Endothelial cell of umbilical vein (primary cell): ENCODE data around the gene FAM53B. TPM values are rescaled to one million over a fixed set of nuclear protein-coding genes. Genes with fewer than 3 reads are reported as not detected.

Experiments used
- BruUV-seq: library from RNA; stranded (reverse); fragments of 400-500 nt; replicated peaks from 2 replicates; lab custom pipeline; 2021; lab: Mats Ljungman, UMichigan
- CTCF ChIA-PET: fragments of 300-600, 350-600 bp; sonication (Branson Sonifier 250); formaldehyde crosslinking; loops from one replicate; lab custom pipeline; 2021; ENCODE audit warnings: antibody characterized with exemption, inconsistent platforms; lab: Charles Lee
- POLR2A ChIA-PET: fragments of 300-600, 350-600 bp; sonication (Branson Sonifier 250); formaldehyde crosslinking; loops from one replicate; lab custom pipeline; 2021; ENCODE audit warnings: antibody characterized with exemption, inconsistent platforms; lab: Charles Lee
- DNase-seq: peaks from one replicate; pipeline ENCODE4 v3.0.0-alpha.2; 2011; ENCODE audit warnings: low read depth, low spot score
- FAIRE-seq: peaks from 2 replicates; lab custom pipeline; 2011; peaks lifted over from hg19 to GRCh38; lab: Jason Lieb, UNC
- H2AFZ ChIP-seq: 2 replicates; pipeline ENCODE4 v1.6.0; 2012; ENCODE audit warnings: low read depth, low read length, control low read depth, inconsistent platforms
- H3K27ac ChIP-seq: 2 replicates; pipeline ENCODE4 v1.5.1; 2011; ENCODE audit warnings: low read depth, mild to moderate bottlenecking, control low read depth, low read length, moderate library complexity; ENCODE audit not compliant: insufficient read depth
- H3K27me3 ChIP-seq, 2 experiments: 2 replicates each; pipeline versions ENCODE4 v1.6.0 to v1.6.1; 2011; ENCODE audit warnings: low read length in 2 of 2, mixed read lengths in 1 of 2; ENCODE audit not compliant: control insufficient read depth in 2 of 2, insufficient read depth in 2 of 2
- H3K36me3 ChIP-seq, 2 experiments: 2 replicates in 1 of 2; 3 replicates in 1 of 2; pipeline ENCODE4 v1.5.1; 2011; ENCODE audit warnings: low read length in 2 of 2, mild to moderate bottlenecking in 1 of 2, moderate library complexity in 1 of 2; ENCODE audit not compliant: control insufficient read depth in 2 of 2, insufficient read depth in 2 of 2; ENCODE audit errors: extremely low read depth in 1 of 2
- H3K4me1 ChIP-seq: 3 replicates; pipeline ENCODE4 v1.5.1; 2011; ENCODE audit warnings: mild to moderate bottlenecking, low read length; ENCODE audit not compliant: control insufficient read depth, insufficient read depth; ENCODE audit errors: extremely low read depth
- H3K4me2 ChIP-seq: 2 replicates; pipeline ENCODE4 v1.6.1; 2011; ENCODE audit warnings: low read length, control low read depth, mixed read lengths; ENCODE audit not compliant: insufficient read depth
- H3K4me3 ChIP-seq, 3 experiments: fragments of 200-600 bp in 1 of 3; sonication (generic), shearing (Covaris generic) in 1 of 3; replicated peaks in 1 of 3; 2 replicates each; pipeline ENCODE4 v1.5.1; 2011 to 2016; ENCODE audit warnings: control low read depth in 3 of 3, low read length in 3 of 3, mild to moderate bottlenecking in 2 of 3, inconsistent platforms in 1 of 3, low read depth in 1 of 3, moderate library complexity in 1 of 3; ENCODE audit not compliant: insufficient read depth in 1 of 3
- H3K79me2 ChIP-seq: 2 replicates; pipeline ENCODE4 v1.6.0; 2012; ENCODE audit warnings: low read length, inconsistent platforms; ENCODE audit not compliant: control insufficient read depth, insufficient read depth
- H3K9ac ChIP-seq: replicated peaks from 2 replicates; pipeline ENCODE3; 2011; ENCODE audit warnings: low read length, control low read depth; ENCODE audit not compliant: insufficient read depth; ENCODE audit errors: extremely low read depth
- H3K9me1 ChIP-seq: replicated peaks from 3 replicates; pipeline ENCODE4 v1.6.0; 2011; ENCODE audit warnings: mild to moderate bottlenecking, low read length; ENCODE audit not compliant: control insufficient read depth, insufficient read depth; ENCODE audit errors: extremely low read depth
- H3K9me3 ChIP-seq: replicated peaks from 2 replicates; pipeline ENCODE4 v1.5.1; 2012; ENCODE audit warnings: low read length, inconsistent platforms; ENCODE audit not compliant: control insufficient read depth, insufficient read depth
- H4K20me1 ChIP-seq: replicated peaks from 2 replicates; pipeline ENCODE3; 2011; ENCODE audit warnings: mild to moderate bottlenecking, low read length; ENCODE audit not compliant: control insufficient read depth, insufficient read depth; ENCODE audit errors: extremely low read depth
- EZH2 ChIP-seq: IDR thresholded peaks from 2 replicates; pipeline ENCODE4 v1.6.1; 2012; ENCODE audit warnings: borderline replicate concordance, low read depth, mild to moderate bottlenecking, moderate library complexity, low read length, inconsistent platforms; ENCODE audit not compliant: severe bottlenecking
- FOS ChIP-seq: IDR thresholded peaks from 2 replicates; pipeline ENCODE4 v1.6.1; 2011; ENCODE audit warnings: mild to moderate bottlenecking, low read length, moderate library complexity, borderline replicate concordance; ENCODE audit not compliant: insufficient read depth
- GATA2 ChIP-seq: IDR thresholded peaks from 2 replicates; pipeline ENCODE4 v1.7.0; 2011; ENCODE audit warnings: low read depth, mild to moderate bottlenecking, moderate library complexity, mixed read lengths, low read length; ENCODE audit not compliant: insufficient read length, insufficient read depth
- JUN ChIP-seq: IDR thresholded peaks from 2 replicates; pipeline ENCODE4 v1.6.1; 2011; ENCODE audit warnings: borderline replicate concordance, low read depth; ENCODE audit not compliant: insufficient read length, insufficient read depth
- MYC ChIP-seq: IDR thresholded peaks from one replicate; pipeline ENCODE4 v1.6.1; 2011; ENCODE audit warnings: mild to moderate bottlenecking, low read depth, low read length
- POLR2A ChIP-seq: IDR thresholded peaks from 2 replicates; pipeline ENCODE4 v1.6.1; 2012; ENCODE audit warnings: low read depth, mild to moderate bottlenecking, control low read depth, low read length
- POLR2AphosphoS5 ChIP-seq: IDR thresholded peaks from 2 replicates; pipeline ENCODE4 v1.6.1; 2012; ENCODE audit warnings: low read depth, mild to moderate bottlenecking, control low read depth, low read length, moderate library complexity; ENCODE audit not compliant: insufficient read depth
- dilution Hi-C: fragments of 300-500 bp; cut with MboI; formaldehyde crosslinking; loops from one replicate; pipeline ENCODE4 v1.15.0; 2019; ENCODE audit warnings: low sequenced_read_pairs; ENCODE audit not compliant: extremely low pct_ligation_motif_present
- intact Hi-C: fragments of 100-400 bp; cut with micrococcal nuclease; formaldehyde crosslinking; loops from one replicate; pipeline ENCODE4 v1.10.0; 2022
- polyA plus RNA-seq, 4 experiments: library from polyadenylated mRNA; depleted of rRNA in 3 of 4; stranded (reverse) in 3 of 4; unstranded in 1 of 4; fragments of >200 nt; gene quantifications; 2 replicates each; pipeline versions ENCODE4 v1.2.1 to v1.2.3, GENCODE V29; 2011 to 2012; ENCODE audit warnings: missing spikeins in 1 of 4
- total RNA-seq: library from RNA; stranded (reverse); gene quantifications from 2 replicates; pipeline ENCODE4 v1.2.3, GENCODE V29; 2021
- TF ChIP-seq, protein P1 (sequence below), 2 donors: IDR thresholded peaks; 1 replicate in 1 of 2; 2 replicates in 1 of 2; pipeline ENCODE4 v1.5.1; 2011; ENCODE audit warnings: low read length in 2 of 2, mild to moderate bottlenecking in 2 of 2, moderate library complexity in 2 of 2, control low read depth in 1 of 2, inconsistent platforms in 1 of 2, low read depth in 1 of 2; ENCODE audit not compliant: insufficient read depth in 1 of 2; ENCODE audit errors: extremely low read depth in 1 of 2
- TF ChIP-seq, protein P2 (sequence below): IDR thresholded peaks from 2 replicates; pipeline ENCODE4 v1.6.1; 2011; ENCODE audit not compliant: insufficient read depth, insufficient read length

The FAM53B gene
- total and polyA plus RNA-seq, 2 donors (not counting 3 experiments of a cell fraction or from before 2014, with no cell fraction given) = 8.5 to 21.1 TPM

DNA sequence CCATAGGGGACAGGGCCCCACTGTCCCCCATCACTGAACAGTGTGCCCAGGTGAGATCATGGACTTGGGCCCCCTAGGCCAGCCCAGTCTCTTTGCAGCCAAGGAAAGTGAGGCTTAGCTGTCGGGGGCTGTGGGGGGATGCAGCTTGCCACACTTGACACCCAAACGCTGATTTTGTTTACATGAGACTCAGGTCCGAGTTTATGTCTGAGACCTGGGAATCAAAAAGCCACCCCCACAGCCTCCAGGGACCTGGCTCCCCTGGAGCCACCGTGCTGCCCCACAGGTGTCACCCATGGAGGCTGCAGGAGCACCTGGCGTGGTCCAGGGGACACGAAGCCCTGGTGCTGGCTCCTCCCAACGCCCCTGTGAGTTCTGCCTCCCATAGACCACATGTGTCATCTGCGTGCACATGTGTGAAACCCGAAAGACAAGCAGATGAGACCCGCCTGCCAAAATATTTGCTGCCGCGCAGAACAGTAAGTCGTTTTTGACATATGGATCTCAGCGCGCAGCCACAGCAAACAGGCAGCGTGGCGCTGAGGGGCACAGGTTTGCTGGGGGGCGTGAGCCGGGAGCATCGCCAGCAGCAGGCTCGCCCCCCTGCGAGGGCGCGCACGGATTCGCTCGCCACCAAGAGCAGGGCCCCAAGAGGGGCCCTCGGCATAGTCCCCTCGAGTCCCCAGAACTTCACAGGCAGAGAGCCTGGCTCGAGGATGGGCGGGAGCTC lies 170.3 kb downstream of the FAM53B start:
- intact Hi-C loops = no loop called here
- Histone ChIP-seq H3K4me3 (no peak overlapping the region), H3K27ac (no peak overlapping the region), H3K27me3 (no peaks in the 10 kb centered on the region), H3K9me3 (no peaks in the 10 kb centered on the region), H2AFZ (no peak overlapping the region), H3K4me2 (no peak overlapping the region), H4K20me1 (no peaks in the 10 kb centered on the region), H3K79me2 (no peaks in the 10 kb centered on the region), H3K4me1 (no peaks in the 10 kb centered on the region), H3K9me1 (no peaks in the 10 kb centered on the region), H3K36me3 (no peaks in the 10 kb centered on the region), H3K9ac (no peak overlapping the region)
- FAIRE-seq = no peak
- BruUV-seq = no TSS peak
- TF ChIP-seq JUN (no peak), POLR2A (no peak), POLR2AphosphoS5 (no peak), EZH2 (no peak), GATA2 (no peak), MYC (no peak), FOS (no peak)
- TF ChIP-seq, protein P1, sequence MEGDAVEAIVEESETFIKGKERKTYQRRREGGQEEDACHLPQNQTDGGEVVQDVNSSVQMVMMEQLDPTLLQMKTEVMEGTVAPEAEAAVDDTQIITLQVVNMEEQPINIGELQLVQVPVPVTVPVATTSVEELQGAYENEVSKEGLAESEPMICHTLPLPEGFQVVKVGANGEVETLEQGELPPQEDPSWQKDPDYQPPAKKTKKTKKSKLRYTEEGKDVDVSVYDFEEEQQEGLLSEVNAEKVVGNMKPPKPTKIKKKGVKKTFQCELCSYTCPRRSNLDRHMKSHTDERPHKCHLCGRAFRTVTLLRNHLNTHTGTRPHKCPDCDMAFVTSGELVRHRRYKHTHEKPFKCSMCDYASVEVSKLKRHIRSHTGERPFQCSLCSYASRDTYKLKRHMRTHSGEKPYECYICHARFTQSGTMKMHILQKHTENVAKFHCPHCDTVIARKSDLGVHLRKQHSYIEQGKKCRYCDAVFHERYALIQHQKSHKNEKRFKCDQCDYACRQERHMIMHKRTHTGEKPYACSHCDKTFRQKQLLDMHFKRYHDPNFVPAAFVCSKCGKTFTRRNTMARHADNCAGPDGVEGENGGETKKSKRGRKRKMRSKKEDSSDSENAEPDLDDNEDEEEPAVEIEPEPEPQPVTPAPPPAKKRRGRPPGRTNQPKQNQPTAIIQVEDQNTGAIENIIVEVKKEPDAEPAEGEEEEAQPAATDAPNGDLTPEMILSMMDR (IDR thresholded peaks at IDR 0.05; ENCODE audit: extremely low read depth in 1 of 2, insufficient read depth in 1 of 2, low read depth in 1 of 2, low read length in 2 of 2) = no peak
- TF ChIP-seq, protein P2, sequence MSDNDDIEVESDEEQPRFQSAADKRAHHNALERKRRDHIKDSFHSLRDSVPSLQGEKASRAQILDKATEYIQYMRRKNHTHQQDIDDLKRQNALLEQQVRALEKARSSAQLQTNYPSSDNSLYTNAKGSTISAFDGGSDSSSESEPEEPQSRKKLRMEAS = no peak
- ChIA-PET POLR2A (no interaction called here), CTCF (no interaction called here)
- dilution Hi-C loops = no loop called here
- no peak for DNase-seq
